K562 (cell line): Measurements from ENCODE around the gene CD84. TPM values are rescaled to one million over a fixed set of nuclear protein-coding genes. Genes with fewer than 3 reads are reported as not detected.

Experiments
- BCLAF1 ChIP-seq, 2 experiments: fragments of 450-650 bp in 1 of 2; IDR thresholded peaks; 2 replicates each; pipeline ENCODE4 v1.6.1; 2011 to 2017; ENCODE audit warnings: low read depth in 2 of 2, antibody characterized with exemption in 1 of 2, borderline replicate concordance in 1 of 2, low read length in 1 of 2, mild to moderate bottlenecking in 1 of 2, mixed read lengths in 1 of 2; ENCODE audit not compliant: control insufficient read depth in 1 of 2
- BDP1 ChIP-seq: IDR thresholded peaks from 3 replicates; pipeline ENCODE4 v1.6.1; 2011; ENCODE audit not compliant: insufficient read length, insufficient read depth
- GTF3C2 ChIP-seq: IDR thresholded peaks from 3 replicates; pipeline ENCODE4 v1.6.1; 2011; ENCODE audit warnings: borderline replicate concordance, mild to moderate bottlenecking, moderate library complexity; ENCODE audit not compliant: insufficient read length; ENCODE audit errors: extremely low read depth
- PBX2 ChIP-seq, 2 experiments: IDR thresholded peaks in 1 of 2; conservative IDR thresholded peaks in 1 of 2; 2 replicates each; pipeline ENCODE4 v1.6.1; 2016; ENCODE audit warnings: low read depth in 2 of 2, mild to moderate bottlenecking in 1 of 2, missing compliant biosample characterization in 1 of 2, missing genetic modification characterization in 1 of 2, moderate library complexity in 1 of 2
- SLC30A9 ChIP-seq: fragments of 250-450 bp; sonication (Bioruptor Pico); IDR thresholded peaks from 2 replicates; pipeline ENCODE4 v1.8.0; 2022; ENCODE audit warnings: mild to moderate bottlenecking, moderate library complexity
- SMAD4 ChIP-seq: fragments of 250-450 bp; sonication (Bioruptor Pico); conservative IDR thresholded peaks from 2 replicates; pipeline ENCODE4 v1.8.0; 2021; ENCODE audit warnings: inconsistent platforms, mild to moderate bottlenecking, moderate library complexity
- ZNF551 ChIP-seq: fragments of 250-450 bp; sonication (Bioruptor Pico); IDR thresholded peaks from 2 replicates; pipeline ENCODE4 v1.5.0; 2021; ENCODE audit warnings: mild to moderate bottlenecking, moderate library complexity
- polyA plus RNA-seq, 8 experiments: library from polyadenylated mRNA; depleted of rRNA in 4 of 8; stranded (reverse) in 5 of 8; unstranded in 3 of 8; fragments of >200 nt; fragmentation: Nextera tagmentation in 2 of 8; fragmentation: Illumina TruSeq in 1 of 8; extraction: Ambion mirVana in 2 of 8; extraction: Trizol in 1 of 8; gene quantifications; 2 replicates each; pipeline versions ENCODE4 v1.2.1 to v1.2.3, GENCODE V29; 2011 to 2014; ENCODE audit warnings: inconsistent platforms in 1 of 8, missing spikeins in 1 of 8
- total RNA-seq, 7 experiments: library from RNA; depleted of rRNA in 6 of 7; stranded (reverse); fragments of >200 nt in 6 of 7; fragmentation: Illumina TruSeq in 2 of 7; extraction: Trizol in 2 of 7; gene quantifications; 2 replicates each; pipeline versions ENCODE4 v1.2.1 to v1.2.3, GENCODE V29; 2011 to 2021; ENCODE audit warnings: low replicate concordance in 1 of 7
- TF ChIP-seq, protein P1 (sequence below): fragments of 450-650 bp; formaldehyde crosslinking; conservative IDR thresholded peaks from 2 replicates; pipeline ENCODE4 v1.4.0; 2022; ENCODE audit warnings: mild to moderate bottlenecking, missing genetic modification characterization

CD84 gene
- total and polyA plus RNA-seq, 9 of the 15 experiments (the other 6 are each of a cell fraction or from before 2014, with no cell fraction given) = 0.82 to 6.8 (median 2.0) TPM

DNA sequence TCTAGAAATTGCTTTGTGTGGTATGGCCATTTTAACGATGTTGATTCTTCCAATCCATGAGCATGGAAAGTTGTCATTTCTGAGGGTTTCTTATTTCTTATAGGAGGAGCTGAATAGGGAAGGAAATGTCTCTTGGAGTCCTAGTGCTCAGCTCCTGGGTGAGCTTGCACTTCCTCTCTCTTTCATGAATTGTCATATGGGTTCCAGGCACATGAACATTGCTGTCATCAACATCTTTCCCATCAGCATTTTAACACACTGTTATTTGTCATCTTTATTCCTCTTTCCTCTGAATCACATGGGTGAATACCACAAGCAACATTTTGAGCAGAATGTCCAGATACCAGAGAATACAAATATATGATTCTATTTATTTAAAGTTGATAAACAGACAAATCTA is 79.7 kb downstream of the CD84 start (continued):
- TF ChIP-seq PBX2 (CRISPR knock-in tag; IDR thresholded peaks at IDR 0.05; ENCODE audit: low read depth) (no peak), PBX2 (tag; conservative IDR thresholded peaks at IDR 0.05; ENCODE audit: low read depth) (no peak), ZNF551 (CRISPR knock-in tag) (no peak), SLC30A9 (CRISPR knock-in tag) (no peak), GTF3C2 (no peak), BDP1 (no peak), BCLAF1 (IDR thresholded peaks at IDR 0.05; ENCODE audit: borderline replicate concordance in 1 of 2, control insufficient read depth in 1 of 2, low read depth in 2 of 2, low read length in 1 of 2) (no peak), SMAD4 (no peak)
- TF ChIP-seq, protein P1, sequence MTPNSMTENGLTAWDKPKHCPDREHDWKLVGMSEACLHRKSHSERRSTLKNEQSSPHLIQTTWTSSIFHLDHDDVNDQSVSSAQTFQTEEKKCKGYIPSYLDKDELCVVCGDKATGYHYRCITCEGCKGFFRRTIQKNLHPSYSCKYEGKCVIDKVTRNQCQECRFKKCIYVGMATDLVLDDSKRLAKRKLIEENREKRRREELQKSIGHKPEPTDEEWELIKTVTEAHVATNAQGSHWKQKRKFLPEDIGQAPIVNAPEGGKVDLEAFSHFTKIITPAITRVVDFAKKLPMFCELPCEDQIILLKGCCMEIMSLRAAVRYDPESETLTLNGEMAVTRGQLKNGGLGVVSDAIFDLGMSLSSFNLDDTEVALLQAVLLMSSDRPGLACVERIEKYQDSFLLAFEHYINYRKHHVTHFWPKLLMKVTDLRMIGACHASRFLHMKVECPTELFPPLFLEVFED (CRISPR knock-in tag) = no peak
